OCI-LY1 (cell line): Measurements from ENCODE around the gene ANKRD11.
"Not testable (repeated sequence)": the region's sequence is repeated elsewhere in the genome, so short reads cannot be mapped to it uniquely, and the experiment has no call there.

Source experiments
- CTCF ChIP-seq: fragments of 200-600 bp; sonication (generic), shearing (Covaris generic); IDR thresholded peaks from 2 replicates; pipeline ENCODE4 v1.5.1; 2017; ENCODE audit warnings: mild to moderate bottlenecking, antibody characterized with exemption, low read length, moderate library complexity, mixed read lengths
- EZH2 ChIP-seq: fragments of 200-600 bp; sonication (generic), shearing (Covaris generic); IDR thresholded peaks from 2 replicates; pipeline ENCODE4 v1.8.0; 2017; ENCODE audit warnings: borderline replicate concordance, mixed run types, mild to moderate bottlenecking, antibody characterized with exemption, low read length, moderate library complexity, mixed read lengths

- TF ChIP-seq CTCF, EZH2: not testable (repeated sequence)
Measured at GRCh38 chr16:89329830-89330176, 160.6 kb downstream of the ANKRD11 start.
